ENCODE results near the gene INPP5A. TPM values are rescaled to one million over a fixed set of nuclear protein-coding genes. Genes with fewer than 3 reads are reported as not detected.
A peak's percentile ranks its signal among the peaks of the same experiment; 100 is the strongest.

Gene INPP5A
- total RNA-seq, 2 donors from 2014 or later: 20.7 to 26.7 TPM

DNA sequence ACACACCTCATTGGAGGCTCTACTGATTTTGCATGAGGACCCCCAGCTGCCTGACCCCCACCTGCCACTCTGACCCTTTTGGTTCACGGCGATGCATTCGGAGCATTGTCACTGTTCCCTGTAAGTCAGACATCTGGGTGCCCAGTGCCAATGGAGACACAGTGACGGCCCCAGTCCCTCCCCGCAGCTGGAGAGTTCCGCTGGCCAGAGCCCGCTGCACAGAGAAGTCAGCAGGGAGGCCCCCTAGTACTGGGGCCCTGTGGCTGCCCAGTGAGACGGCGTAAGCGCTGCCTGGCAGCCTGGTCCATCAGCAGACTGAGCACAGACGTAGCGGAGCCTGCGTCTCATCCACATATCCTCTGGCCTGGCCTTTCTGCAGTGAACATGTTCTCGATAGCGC is 170.9 kb downstream of the INPP5A start:
- 94 to 95% methylated on average over 15 of the region's 15 CpGs for WGBS, 2 experiments (ENCODE audit: insufficient coverage in 1 of 2, insufficient read length in 1 of 2)
- Histone ChIP-seq H3K4me3 (ENCODE audit: low read length) (no peak overlapping the region), H3K9me3 (ENCODE audit: control insufficient read depth, low read length) (peaks cover 18% of the 10 kb centered on the region), H3K9ac (ENCODE audit: extremely low read depth, low read length, poor library complexity, severe bottlenecking) (no peak overlapping the region), H3K27me3 (ENCODE audit: control insufficient read depth, insufficient read depth, low read length, poor library complexity, severe bottlenecking) (no peaks in the 10 kb centered on the region), H3K27ac (ENCODE audit: low read depth, low read length) (no peak overlapping the region), H3K36me3 (ENCODE audit: control insufficient read depth, insufficient read depth, low read length) (no peaks in the 10 kb centered on the region), H3K4me1 (ENCODE audit: control insufficient read depth, insufficient read depth, low read length) (no peaks in the 10 kb centered on the region)
- TF ChIP-seq, protein P1, sequence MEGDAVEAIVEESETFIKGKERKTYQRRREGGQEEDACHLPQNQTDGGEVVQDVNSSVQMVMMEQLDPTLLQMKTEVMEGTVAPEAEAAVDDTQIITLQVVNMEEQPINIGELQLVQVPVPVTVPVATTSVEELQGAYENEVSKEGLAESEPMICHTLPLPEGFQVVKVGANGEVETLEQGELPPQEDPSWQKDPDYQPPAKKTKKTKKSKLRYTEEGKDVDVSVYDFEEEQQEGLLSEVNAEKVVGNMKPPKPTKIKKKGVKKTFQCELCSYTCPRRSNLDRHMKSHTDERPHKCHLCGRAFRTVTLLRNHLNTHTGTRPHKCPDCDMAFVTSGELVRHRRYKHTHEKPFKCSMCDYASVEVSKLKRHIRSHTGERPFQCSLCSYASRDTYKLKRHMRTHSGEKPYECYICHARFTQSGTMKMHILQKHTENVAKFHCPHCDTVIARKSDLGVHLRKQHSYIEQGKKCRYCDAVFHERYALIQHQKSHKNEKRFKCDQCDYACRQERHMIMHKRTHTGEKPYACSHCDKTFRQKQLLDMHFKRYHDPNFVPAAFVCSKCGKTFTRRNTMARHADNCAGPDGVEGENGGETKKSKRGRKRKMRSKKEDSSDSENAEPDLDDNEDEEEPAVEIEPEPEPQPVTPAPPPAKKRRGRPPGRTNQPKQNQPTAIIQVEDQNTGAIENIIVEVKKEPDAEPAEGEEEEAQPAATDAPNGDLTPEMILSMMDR (conservative IDR thresholded peaks at IDR 0.05): no peak
- H3K4me3 Mint-ChIP-seq: no peak overlapping the region
- no peaks in the 10 kb centered on the region for H3K27me3 Mint-ChIP-seq (ENCODE audit: insufficient read depth)
- H3K27ac Mint-ChIP-seq: no peak overlapping the region
- no peaks in the 10 kb centered on the region for H3K4me1 Mint-ChIP-seq
- peaks cover 37% of the 10 kb centered on the region for H3K9me3 Mint-ChIP-seq
- peaks cover 58% of the 10 kb centered on the region for H3K36me3 Mint-ChIP-seq (ENCODE audit: low read depth)
- peak; percentile 32 for DNase-seq

DNA sequence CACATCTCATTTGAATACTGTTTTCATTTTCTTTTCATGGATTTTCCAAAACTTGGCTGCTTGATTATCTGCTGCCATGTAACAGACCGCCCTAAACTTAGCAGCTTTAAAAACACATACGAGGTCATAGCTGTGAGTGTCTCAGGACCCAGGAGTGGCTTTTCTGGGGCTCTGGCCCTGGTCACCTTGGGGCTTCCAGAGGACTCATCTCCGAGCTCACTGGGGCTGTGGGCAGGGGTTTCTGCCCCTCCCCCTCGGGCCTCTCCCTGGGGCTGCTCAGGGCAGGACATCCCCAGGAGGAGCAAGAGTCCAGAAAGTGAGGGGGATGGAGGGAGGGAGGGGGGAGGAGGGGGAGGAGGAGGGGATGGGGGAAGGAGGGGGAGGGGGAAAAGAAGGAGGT is 171.3 kb downstream of the INPP5A start:
- TF ChIP-seq, protein P1 (conservative IDR thresholded peaks at IDR 0.05): no peak
- Histone ChIP-seq H3K4me3 (ENCODE audit: low read length) (no peak overlapping the region), H3K27ac (ENCODE audit: low read depth, low read length) (no peak overlapping the region), H3K27me3 (ENCODE audit: control insufficient read depth, insufficient read depth, low read length, poor library complexity, severe bottlenecking) (no peaks in the 10 kb centered on the region), H3K9me3 (ENCODE audit: control insufficient read depth, low read length) (peaks cover 18% of the 10 kb centered on the region), H3K4me1 (ENCODE audit: control insufficient read depth, insufficient read depth, low read length) (no peaks in the 10 kb centered on the region), H3K36me3 (ENCODE audit: control insufficient read depth, insufficient read depth, low read length) (no peaks in the 10 kb centered on the region), H3K9ac (ENCODE audit: extremely low read depth, low read length, poor library complexity, severe bottlenecking) (no peak overlapping the region)
- WGBS, 2 experiments (ENCODE audit: insufficient coverage in 1 of 2, insufficient read length in 1 of 2): 90% methylated on average over 2 to 4 of the region's 4 CpGs
- Mint-ChIP-seq H3K36me3 (ENCODE audit: low read depth) (peaks cover 55% of the 10 kb centered on the region), H3K27ac (no peak overlapping the region), H3K27me3 (ENCODE audit: insufficient read depth) (no peaks in the 10 kb centered on the region), H3K9me3 (peaks cover 37% of the 10 kb centered on the region), H3K4me1 (no peaks in the 10 kb centered on the region), H3K4me3 (no peak overlapping the region)
- DNase-seq: peak; percentile 27

DNA sequence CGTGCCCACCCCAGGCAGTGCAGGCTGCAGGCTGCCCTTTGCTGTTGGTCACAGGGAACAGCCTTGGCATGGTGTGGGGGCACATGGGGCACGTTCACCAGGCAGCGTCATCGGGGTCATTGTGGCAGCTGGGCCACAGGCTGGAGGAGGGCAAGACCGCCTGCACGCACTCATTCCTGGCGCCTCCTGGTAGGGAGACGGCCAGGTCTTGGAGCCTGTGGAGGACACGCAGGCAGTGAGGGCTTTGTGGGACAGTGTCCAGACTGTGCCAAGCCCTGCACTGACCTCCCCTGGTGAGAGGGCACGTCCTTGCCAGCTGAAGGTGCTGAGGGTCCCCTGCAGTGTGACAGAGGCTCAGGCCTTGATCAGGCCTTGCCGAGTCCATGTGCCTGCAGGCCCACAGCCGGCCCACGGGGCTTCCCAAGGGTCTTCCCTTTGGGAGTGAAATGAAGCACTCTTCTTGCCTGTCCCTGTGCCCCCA is 171.9 kb downstream of the INPP5A start:
- TF ChIP-seq, protein P1 (conservative IDR thresholded peaks at IDR 0.05): no peak
- Histone ChIP-seq H3K27me3 (ENCODE audit: control insufficient read depth, insufficient read depth, low read length, poor library complexity, severe bottlenecking) (no peaks in the 10 kb centered on the region), H3K4me1 (ENCODE audit: control insufficient read depth, insufficient read depth, low read length) (no peaks in the 10 kb centered on the region), H3K4me3 (ENCODE audit: low read length) (no peak overlapping the region), H3K36me3 (ENCODE audit: control insufficient read depth, insufficient read depth, low read length) (no peaks in the 10 kb centered on the region), H3K9ac (ENCODE audit: extremely low read depth, low read length, poor library complexity, severe bottlenecking) (no peak overlapping the region), H3K9me3 (ENCODE audit: control insufficient read depth, low read length) (peaks cover 18% of the 10 kb centered on the region), H3K27ac (ENCODE audit: low read depth, low read length) (no peak overlapping the region)
- 92 to 97% methylated on average over 10 to 13 of the region's 13 CpGs for WGBS, 2 experiments (ENCODE audit: insufficient coverage in 1 of 2, insufficient read length in 1 of 2)
- Mint-ChIP-seq H3K9me3 (peaks cover 36% of the 10 kb centered on the region), H3K27me3 (ENCODE audit: insufficient read depth) (no peaks in the 10 kb centered on the region), H3K4me3 (no peak overlapping the region), H3K36me3 (ENCODE audit: low read depth) (peaks cover 52% of the 10 kb centered on the region), H3K27ac (no peak overlapping the region), H3K4me1 (no peaks in the 10 kb centered on the region)
- peak; percentile 39 for DNase-seq
